ENCODE data around the gene GRB2.
A peak's percentile ranks its signal among the peaks of the same experiment; 100 is the strongest.
"Not testable (repeated sequence)": the region's sequence is repeated elsewhere in the genome, so short reads cannot be mapped to it uniquely, and the experiment has no call there.

The GRB2 gene

DNA sequence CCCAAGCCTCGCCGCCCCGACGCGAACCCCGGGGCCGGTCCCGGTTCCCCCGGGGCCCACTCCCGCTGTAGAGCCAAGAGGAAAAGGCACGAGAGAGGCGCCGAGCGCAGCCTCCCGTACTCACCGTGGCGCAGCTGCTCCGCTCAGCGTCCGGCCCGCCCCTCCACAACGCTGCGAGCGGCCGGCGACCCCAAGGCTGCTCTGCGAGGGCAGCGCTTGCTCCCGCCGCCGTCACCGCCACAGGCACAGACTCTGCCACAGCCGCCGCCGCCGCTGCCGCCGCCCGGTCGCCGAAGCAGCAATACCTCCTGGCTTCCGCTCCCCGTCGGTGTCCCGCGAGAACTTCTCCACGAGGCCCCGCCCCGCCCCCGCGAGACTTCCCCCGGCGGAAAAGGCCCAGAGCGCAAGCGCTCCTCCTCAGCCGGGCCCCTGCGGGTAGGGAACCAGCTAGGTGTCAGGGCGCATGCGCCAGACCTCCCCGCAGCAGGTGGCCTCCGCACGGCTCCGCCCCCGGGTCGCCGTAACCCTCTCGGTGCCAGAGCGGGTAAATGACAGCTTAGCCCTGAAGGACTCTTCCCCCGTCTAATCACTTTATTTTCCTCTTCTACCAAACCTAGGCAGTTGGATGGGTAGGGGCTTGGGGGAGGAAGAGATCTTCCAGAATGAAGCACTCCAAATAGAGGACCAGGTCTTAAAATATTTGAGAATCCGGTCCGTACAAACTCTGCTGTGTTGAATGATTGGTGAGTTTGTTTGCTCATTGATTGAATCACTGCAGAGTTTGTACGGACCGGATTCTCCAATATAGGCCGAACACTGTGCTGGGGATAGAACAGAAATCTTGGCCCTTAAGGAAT lies at the start of gene GRB2:
Gene GRB2, minus strand, starts transcription at position 314 of the 857 bp plus-strand sequence. CDS start 12,050 bp downstream, outside the sequence.
- DNase-seq: peak; percentile 100

DNA sequence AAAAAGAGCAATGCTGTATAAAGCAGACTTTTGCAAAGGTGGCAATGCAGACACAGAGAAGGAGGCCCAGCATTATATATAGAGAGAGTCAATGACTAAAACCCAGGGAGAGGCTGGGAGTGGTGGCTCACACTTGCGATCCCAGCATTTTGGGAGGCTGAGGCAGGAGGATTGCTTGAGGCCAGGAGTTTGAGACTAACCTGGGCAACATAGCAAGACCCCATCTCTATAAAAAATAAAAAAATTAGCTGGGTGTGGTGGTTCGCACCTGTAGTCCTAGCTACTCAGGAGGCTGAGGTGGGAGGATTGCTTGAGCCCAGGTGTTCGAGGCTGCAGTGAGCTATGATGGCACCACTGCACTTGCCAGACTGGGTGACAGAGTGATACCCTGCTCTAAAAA lies 49.2 kb upstream of the GRB2 start:
- DNase-seq: not testable (repeated sequence)

DNA sequence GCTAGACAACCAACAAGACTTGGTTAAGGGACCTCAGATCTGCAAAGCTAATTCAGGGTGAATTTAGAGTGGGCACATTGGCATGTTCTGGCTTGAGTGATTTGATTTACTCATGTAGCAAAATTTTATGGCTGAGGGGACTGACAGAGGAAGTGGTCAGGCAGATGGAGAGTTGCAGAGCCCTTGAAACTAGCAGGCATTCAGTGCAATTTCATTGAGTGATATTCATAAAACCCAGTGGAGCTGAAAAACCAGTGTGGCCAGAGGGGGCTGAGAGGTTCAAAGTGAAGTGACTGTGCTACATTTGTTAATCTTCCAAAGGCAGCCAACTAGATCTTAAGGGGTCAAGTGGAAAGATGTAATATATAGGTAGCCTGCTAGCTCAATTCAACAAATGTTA lies 48.7 kb upstream of the GRB2 start:
- DNase-seq: no peak

DNA sequence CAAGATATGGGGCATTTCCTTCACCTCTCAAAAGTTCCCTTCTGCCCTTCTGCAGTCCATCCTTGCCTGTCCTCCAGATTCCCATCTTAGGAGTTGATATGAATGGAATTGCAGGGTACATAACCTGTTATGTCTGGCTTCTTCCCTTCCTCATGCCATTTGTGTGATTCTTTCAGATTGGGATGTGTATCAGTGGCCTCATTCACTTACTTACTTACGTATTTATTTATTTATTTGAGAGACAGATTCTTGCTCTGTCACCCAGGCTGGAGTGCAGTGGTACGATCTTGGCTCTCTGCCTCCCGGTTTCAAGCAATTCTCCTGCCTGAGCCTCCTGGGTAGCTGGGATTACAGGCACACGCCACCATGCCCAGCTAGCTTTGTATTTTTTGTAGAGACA lies 44.8 kb upstream of the GRB2 start:
- no peak for DNase-seq

DNA sequence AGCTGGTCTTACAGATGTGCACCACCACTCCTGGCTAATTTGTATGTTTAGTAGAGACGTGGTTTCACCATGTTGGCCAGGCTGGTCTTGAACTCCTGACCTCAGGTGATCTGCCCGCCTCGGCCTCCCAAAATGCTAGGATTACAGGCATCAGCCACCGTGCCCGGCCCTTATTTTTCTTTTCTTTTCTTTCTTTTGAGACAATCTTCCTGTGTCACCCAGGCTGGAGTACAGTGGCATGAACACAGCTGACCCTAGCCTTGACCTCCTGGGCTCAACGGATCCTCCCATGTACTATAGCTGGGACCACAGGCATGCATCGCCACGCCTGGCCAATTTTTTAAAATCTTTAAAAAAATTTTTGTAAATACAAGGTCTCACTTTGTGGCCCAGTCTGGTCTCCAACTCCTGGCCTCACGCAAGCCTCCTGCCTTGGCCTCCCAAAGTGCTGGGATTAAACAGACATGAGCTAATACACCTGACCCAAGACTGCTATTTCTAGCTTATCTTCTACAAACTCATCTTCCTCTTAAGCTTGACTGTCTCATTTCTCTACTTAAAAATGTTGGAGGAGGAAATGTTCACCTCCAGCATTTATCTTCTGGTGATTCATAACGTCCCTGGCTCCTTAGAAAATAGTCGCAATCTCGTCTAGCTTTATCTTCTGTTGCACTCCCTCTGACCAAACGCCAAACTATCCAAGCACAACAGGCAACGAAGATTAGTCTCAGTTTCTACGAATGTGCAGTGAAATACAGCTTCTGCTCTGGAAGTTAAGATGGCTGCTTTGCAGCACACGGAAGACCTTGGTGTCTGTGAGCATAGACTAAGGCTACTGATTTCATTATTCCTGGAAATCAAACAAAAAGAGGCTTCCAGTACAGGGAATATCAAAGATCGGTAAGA lies 42.7 kb upstream of the GRB2 start:
- no peak for DNase-seq

DNA sequence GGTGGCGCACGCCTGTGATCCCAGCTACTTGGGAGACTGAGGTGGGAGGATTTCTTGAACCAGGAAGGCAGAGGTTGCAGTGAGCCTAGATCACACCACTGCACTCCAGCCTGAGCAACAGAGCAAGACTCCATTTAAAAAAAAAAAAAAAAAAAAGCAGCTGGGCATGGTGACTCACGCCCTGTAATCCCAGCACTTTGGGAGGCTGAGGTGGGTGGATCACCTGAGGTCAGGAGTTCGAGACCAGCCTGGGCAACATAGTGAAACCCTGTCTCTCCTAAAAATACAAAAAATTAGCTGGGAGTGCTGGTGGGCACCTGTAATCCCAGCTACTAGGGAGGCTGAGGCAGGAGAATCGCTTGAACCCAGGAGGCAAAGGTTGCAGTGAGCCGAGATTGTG lies 40.4 kb upstream of the GRB2 start:
- DNase-seq: not testable (repeated sequence)

DNA sequence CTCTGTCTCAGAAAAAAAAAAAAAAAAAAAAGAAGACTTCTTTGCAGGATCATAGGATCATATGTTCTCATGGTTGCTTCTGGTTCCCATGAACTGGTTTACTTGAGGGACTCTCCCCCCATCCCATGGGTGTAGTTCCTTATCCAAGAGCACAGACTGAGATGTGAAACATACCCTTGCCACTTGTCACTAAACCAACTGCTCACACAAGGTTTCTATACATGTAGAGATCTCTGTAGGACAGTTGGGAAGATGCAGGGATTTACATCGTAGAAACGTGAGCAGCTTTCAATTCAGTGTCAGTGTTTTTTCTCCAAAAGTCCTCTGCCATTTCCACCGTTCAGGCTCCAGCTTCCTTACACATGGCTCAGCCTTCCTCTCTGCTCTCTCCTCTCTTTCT lies 39.8 kb upstream of the GRB2 start:
- DNase-seq: no peak

DNA sequence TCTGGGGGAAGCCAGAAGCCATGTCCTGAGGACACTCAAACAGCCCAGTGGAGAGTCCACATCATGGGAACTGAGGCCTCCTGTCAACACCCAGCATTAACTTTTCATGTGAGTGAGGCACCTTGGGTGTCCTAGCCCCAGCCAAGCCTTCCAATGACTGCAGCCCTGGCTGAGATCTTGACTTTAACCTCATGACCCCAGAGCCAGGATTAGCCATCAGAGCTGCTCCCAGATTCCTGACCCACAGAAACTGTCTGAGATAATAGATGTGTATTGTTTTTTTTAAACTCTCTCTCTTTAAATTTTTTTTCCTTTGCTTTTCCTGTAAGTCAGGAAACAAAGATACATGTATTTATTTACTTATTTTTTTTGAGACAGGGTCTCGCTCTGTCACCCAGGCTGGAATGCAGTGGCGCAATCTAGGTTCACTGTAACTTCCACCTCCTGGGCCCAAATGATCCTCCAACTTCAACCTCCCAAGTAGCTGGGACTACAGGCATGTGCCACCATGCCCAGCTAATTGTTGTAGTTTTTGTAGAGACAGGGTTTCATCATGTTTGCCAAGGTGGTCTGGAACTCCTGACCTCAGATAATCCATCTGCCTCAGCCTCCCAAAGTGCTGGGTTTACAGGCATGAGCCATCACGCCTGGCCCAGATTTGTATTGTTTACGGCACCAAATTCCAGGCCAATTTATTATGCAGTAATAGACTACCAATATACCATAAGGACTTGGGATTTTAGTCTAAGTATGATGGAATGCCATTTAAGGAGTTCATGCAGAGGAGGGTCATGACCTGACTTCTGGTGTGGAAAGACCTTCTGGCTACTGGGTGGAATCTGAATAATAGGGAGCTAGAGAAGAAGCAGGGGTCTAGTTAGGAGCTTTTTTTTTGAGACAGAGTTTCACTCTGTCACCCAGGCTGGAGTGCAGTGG lies 37.0 kb upstream of the GRB2 start:
- DNase-seq: no peak

DNA sequence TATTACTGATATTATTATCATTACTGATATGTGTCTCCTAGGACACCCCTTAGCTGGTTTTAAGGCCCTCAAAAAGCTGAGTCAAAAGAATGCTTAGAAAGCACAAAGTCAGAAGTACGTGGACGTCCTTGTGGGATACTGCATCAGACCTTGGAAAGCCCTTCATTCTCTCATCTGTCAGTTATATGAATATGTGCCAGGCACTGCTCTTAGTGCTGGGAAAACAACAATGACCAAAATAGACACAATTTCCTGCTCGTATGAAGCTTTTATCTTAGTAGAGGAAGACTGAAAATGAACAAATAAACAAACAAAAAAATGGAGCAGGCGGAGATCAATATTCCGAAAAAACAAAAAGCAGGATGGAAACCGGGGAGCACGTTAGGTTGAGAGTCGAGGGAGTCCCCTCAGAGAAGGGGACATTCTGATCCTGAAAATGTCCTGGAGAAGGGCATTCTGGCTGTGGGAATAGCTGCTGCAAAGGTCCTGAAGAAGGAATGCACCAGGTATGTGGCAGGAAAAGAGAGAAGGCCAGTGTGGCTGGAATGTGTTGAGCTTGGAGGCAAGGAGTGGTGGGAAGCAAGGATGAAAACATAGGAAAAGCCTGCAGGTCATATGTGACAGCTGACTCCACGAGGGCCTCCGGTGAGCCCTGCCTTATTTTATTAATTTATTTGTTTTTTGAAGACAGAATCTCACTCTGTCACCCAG lies 35.4 kb upstream of the GRB2 start:
- DNase-seq: no peak

DNA sequence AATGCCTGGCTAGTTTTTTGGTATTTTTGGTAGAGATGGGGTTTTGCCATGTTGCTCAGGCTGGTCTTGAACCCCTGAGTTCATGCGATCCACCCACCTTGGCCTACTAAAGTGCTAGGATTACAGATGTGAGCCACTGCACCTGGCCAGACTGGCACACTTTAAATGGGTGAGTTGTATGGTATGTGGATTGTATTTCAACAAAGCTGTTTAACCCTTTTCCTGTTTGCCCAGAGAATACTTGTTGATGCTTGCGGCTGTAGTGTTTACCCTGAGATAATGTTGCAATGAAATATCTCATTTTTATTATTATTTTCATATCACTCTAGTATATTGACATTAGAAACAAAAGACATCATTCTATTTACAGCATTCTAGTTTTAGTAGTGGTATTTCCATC lies 33.8 kb upstream of the GRB2 start:
- no peak for DNase-seq

DNA sequence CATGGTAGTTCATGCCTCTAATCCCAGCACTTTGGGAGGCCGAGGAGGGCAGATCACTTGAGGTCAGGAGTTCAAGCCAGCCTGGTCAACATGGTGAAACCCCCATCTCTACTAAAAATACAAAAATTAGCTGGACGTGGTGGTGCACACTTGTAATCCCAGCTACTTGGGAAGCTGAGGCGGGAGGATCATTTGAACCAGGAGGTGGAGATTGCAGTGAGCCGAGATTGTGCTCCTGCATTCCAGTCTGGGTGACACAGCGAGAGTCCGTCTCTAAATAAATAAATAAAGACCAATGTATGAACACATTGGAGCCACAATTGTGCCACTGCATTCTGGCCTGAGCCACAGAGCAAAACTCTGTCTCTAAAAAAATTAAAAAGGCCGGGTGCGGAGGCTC lies 31.9 kb upstream of the GRB2 start:
- not testable (repeated sequence) for DNase-seq

DNA sequence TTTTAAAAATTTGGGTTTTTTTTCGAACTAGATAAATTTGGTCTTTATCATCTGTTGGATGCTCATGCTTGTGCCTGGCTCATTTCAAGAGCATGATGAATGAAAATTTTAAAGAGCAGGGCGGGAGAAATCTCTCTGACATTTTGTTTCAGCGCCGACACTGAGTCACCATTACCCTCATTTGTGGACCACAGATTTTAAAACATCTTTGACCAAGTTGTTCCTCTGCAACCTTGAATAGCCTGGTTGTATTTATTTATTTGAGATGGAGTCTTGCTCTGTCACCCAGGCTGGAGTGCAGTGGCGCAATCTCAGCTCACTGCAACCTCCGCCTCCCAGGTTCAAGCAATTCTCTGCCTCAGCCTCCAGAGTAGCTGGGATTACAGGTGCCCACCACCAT lies 29.0 kb upstream of the GRB2 start:
- DNase-seq: not testable (repeated sequence)

DNA sequence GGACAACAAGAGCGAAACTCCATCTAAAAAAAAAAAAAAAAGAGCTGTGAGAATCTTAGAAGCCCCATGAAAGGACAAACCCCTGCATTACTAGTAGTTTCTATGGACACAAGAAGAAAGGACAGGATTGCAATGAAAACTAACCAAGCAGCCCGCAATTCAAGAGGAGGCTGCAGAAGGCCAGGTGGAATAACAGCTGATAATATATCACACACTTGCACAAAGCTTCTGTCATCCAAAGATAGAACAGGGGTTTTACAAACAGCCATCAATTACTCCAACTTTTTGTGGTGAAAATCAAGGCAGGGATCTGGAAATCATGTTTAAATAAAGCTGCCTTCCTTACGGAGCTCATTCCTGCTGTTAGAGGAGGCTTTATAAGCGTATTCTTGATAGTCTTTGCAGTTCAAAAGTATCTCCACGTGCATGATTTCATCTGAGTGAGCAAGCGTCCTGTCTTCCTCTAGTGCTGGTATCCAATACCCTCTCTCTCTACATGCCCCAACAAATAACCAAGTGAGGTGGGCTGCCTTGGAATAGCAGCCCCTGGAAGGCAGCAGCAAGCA lies 27.8 kb upstream of the GRB2 start:
- no peak for DNase-seq

DNA sequence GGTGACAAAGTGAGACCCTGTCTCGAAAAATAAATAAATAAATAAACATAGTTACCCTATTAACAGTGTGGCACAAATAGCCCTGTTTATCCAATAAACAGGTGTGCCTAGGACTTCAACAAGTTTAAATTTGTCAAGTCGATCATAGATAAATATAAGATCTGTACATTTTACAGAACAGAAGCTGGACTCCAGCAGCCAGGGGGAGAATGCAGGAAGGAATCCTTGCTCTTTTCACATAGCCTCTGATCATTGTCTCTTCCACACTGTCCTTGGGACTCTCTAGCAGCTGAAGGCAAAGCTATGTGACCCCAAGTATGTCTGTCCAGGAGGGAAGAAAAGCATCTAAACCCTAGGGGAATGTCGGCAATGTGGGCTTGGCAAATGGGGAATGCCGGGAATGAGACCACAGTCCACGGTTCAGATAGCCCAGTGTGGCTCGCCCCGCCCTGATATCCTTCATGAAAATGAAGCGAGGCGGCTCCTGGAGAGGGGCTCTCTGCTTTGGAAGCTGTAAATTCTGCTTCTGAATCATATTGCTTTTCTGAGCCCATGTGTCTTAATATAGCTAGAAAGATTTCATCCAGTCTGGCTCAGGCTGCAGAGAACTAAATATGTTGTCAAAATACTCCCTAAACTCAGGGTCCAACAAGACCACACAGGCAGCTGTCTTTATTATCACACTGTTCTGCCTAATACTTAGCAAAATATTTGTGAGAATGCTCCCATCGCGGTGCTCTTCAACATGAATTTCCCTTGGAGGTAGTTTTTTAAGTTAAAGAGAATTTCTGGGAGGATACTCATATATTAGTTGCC lies 24.9 kb upstream of the GRB2 start:
- no peak for DNase-seq

DNA sequence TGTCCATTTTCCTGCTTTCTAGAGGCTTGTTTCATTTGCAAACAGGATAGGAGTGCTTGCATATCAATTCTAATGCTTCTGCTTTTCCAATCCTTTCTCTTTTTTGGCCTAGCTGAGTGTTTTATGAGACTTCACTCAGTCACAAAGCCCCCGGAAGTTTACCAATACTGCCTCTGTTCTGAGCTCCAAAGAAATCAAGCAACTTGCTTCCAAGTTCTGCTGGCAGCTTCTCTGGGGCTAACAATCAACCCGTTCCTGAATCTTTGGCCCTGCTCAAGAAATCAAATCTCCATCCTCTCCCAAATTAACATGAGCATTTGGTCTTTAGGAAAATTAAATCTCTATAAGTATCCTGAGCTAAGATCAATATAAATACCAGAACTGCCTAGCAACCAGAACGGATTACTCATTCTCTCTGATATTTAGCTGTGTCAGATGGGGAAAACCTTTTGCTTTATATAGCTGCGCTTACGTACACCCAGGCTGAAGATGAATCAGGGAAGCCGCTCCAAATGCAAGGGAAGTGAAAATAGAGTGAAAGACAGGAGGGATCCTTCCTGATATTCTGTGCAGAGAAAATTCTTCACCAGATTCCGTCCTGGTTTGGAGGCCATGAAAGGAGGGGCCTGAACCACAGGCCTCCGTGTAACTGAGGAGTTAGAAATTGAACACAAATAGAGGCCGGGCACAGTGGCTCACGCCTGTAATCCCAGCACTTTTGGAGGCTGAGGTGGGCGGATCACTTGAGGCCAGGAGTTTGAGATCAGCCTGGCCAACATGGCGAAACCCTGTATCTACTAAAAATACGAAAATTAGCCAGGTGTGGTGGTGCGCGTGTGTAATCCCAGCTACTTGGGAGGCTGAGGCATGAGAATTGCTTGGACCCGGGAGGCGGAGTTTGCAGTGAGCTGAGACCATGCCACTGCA lies 23.3 kb upstream of the GRB2 start:
- no peak for DNase-seq

DNA sequence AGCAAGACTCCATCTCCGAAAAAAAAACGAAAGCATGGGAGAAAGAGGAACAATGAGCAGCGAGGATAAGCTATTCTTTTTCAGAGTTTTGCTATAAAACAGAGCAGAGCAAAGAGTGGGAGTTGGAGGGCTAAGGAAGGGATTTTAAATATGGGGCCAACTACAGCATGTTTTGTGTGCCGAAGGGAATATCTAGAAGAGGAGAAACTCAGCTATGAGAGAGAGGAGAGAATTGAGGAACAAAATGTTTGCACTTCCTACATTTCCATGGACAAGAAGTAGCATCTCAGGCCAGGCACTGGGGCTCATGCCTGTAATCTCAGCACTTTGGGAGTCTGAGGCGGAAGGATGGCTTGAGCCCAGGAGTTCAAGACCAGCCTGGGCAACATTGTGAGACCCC lies 13.1 kb upstream of the GRB2 start:
- DNase-seq: no peak

DNA sequence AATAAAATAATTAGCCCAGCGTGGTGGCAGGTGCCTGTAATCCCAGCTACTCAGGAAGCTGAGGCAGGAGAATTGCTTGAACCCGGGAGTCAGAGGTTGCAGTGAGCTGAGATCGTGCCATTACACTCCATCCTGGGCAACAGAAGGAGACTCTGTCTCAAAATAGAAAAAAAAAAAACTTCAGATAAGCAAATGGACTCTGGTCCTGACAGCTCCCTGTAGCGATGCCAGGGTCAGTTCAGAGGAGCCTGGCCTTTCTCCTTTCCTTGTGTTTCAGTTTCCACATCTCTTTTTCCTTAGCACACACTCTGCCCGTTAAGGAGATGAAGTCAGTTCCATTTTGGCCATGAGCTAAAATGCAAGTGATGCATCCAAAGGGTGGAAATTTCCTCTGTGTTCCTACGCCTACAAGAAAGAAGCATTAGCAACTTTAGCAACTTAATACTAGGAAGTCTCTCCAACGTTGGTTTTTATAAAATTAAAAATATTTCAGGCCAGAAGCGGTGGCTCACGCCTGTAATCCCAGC lies 11.6 kb upstream of the GRB2 start:
- no peak for DNase-seq

DNA sequence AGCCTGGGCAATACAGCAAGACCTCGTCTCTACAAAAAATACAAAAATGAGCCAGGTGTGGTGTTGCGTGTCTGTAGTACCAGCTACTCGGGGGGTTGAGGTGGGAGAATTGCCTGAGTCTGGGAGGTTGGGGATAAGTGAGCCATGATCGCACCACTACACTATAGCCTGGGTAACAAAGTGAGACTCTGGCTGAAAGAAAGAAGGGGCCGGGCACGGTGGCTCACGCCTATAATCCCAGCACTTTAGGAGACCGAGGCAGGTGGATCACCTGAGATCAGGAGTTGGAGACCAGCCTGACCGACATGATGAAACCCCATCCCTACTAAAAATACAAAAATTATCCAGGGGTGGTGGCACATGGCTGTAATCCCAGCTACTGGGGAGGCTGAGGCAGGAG lies 10.5 kb upstream of the GRB2 start:
- no peak for DNase-seq

DNA sequence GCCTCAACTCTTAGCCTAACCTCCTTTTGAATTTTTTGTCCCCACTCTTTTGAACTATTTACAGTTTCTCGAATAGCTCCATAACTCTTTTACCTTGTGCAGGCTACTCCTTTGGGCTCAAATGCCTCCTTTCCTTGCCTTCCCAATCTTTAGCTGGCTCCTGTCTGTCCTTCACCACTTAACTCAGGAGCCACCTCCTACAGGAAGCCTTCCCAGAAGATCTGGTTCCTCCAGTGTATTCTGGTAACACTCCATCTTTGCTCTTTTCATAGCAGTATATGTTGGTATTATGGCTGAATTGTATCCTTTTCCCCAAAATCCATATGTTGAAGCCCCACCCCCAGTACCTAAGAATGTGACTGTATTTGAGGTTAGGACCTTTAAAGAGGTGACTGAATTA lies 9.0 kb upstream of the GRB2 start:
- no peak for DNase-seq

All from CD4-positive, alpha-beta T cell treated with Interleukin-6 for 4 hours (primary cell).